Mononuclear cell (primary cell): ENCODE results near the gene GFI1. TPM values are rescaled to one million over a fixed set of nuclear protein-coding genes. Genes with fewer than 3 reads are reported as not detected.

Experiments
- H3K27me3 ChIP-seq: 2 replicates; pipeline ENCODE4 v1.6.0; 2011; ENCODE audit warnings: low read length, control low read depth; ENCODE audit not compliant: insufficient read depth
- H3K4me1 ChIP-seq: 2 replicates; pipeline ENCODE4 v1.5.1; 2011; ENCODE audit warnings: mild to moderate bottlenecking, low read length, control low read depth; ENCODE audit not compliant: insufficient read depth
- H3K4me3 ChIP-seq: 2 replicates; pipeline ENCODE4 v1.5.1; 2011; ENCODE audit warnings: mild to moderate bottlenecking, low read length, moderate library complexity
- H3K9me3 ChIP-seq: 2 replicates; pipeline ENCODE4 v1.5.1; 2011; ENCODE audit warnings: low read depth, mild to moderate bottlenecking, control low read depth, low read length
- total RNA-seq: library from RNA; depleted of rRNA; stranded (reverse); fragments of >200 nt; gene quantifications from one replicate; pipeline ENCODE4 v1.2.3, GENCODE V29; 2012

The GFI1 gene
- total RNA-seq, 1 donor, result 7.1 TPM

GRCh38 chr1:92481971-92482664 is 4.6 kb downstream of the GFI1 start:
- Histone ChIP-seq H3K4me1 (peaks cover 57% of the 10 kb centered on the region), H3K9me3 (no peaks in the 10 kb centered on the region), H3K27me3 (no peaks in the 10 kb centered on the region), H3K4me3 (peak overlapping the region; percentile 64)

DNA sequence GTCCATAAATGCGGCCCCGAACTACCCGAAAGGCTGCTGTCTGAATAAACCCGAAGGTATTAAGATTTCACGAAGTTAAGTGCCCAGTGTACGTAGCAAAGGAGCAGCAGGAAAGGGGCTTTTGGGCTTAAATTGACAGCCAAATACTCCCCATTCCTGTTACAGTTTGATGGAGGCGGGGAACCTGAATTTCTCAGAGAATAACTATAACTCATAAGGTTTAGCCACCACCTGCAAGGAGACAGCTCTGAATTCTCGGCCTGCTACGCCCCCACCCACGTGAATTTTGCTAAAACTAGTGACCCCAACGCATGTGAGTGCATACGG is 5.2 kb downstream of the GFI1 start:
- Histone ChIP-seq H3K4me1 (peaks cover 52% of the 10 kb centered on the region), H3K4me3 (no peak overlapping the region), H3K9me3 (no peaks in the 10 kb centered on the region), H3K27me3 (no peaks in the 10 kb centered on the region)

DNA sequence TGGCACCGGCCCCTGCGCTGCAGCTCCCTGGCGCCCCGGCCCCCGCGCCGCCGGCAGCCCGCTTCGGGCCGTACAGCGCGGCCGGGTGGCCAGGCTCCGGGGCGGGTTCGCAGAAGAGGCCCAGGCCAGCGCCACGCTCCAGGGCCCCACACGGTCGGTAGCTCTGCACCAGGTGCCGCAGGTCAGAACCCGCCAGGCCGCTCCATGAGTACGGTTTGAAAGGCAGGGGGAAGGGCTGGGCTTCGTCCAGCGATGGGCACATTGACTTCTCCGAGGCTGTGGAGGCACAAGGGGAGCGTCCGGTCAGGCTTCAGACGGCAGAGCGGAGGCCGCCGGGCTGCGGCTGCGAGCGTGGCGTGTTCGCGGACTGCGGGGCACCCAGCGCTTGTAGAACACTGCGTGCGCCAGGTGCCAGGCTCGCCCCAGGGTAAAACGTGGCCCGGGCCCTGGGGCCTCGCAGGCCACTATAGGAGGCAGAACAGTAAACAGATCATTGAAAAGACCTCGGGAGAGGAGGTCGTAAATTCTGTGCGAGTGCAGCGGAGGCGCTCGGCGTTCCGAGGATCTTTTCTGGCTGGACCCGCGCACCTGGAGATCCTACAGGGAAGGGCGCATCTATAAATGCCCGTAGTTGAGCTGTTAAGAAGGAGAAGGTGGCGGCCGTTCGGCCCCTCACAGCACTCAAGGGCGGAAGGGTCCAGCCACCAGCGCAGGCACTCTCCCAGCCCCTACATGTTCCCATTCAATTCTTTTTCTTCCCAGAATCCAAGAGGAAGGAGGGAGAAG is 5.7 kb downstream of the GFI1 start:
- Histone ChIP-seq H3K9me3 (no peaks in the 10 kb centered on the region), H3K4me3 (no peak overlapping the region), H3K27me3 (no peaks in the 10 kb centered on the region), H3K4me1 (peaks cover 57% of the 10 kb centered on the region)

- H3K4me1 ChIP-seq, result peaks cover 63% of the 10 kb centered on the region
- H3K27me3 ChIP-seq, result no peaks in the 10 kb centered on the region
- H3K9me3 ChIP-seq, result no peaks in the 10 kb centered on the region
- no peak overlapping the region for H3K4me3 ChIP-seq
Measured at GRCh38 chr1:92480200-92480812, 6.4 kb downstream of the GFI1 start.

- Histone ChIP-seq H3K4me3 (no peak overlapping the region), H3K9me3 (no peaks in the 10 kb centered on the region), H3K4me1 (peaks cover 64% of the 10 kb centered on the region), H3K27me3 (no peaks in the 10 kb centered on the region)
Measured at GRCh38 chr1:92479587-92479986, 7.1 kb downstream of the GFI1 start.

DNA sequence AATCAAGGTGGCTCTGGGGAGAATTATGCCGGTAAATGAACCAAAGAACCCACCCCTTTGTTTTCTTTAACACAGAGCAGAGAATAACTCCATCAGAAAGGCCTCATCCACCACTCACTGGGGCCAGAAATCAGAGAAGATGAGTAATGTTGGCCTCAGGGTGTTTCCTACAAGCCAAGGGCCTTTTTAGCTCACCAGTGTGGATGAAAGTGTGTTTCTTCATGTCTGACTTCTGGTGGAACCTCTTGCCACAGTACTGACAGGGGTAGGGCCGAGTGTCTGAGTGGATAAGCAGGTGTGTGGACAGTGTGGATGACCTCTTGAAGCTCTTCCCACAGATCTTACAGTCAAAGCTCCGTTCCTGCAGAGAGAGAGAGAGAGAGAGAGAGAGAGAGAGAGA is 8.3 kb downstream of the GFI1 start:
- H3K9me3 ChIP-seq, result no peaks in the 10 kb centered on the region
- no peaks in the 10 kb centered on the region for H3K27me3 ChIP-seq
- H3K4me3 ChIP-seq, result no peak overlapping the region
- peaks cover 54% of the 10 kb centered on the region for H3K4me1 ChIP-seq

GRCh38 chr1:92476071-92476631 is 10.6 kb downstream of the GFI1 start:
- H3K4me1 ChIP-seq, result peaks cover 35% of the 10 kb centered on the region

DNA sequence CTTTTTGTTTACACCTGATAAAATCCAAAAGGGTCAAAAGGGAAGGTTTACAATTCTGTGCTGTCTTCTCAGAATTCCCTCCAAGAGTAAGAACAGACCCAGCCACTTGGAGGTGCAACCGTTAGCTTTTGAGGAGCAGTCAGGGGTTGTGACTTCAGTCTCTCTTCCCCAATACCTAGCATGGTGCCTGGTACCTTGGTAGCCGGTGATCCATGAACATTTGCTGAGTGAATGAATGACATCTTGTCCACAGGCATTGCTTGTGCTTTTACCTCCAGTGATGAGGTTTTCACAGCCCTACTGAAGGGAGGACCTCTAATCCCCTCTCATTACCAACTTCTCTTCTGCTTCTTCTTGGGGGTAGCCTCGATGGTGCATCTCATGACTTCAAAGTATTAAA is 11.7 kb downstream of the GFI1 start:
- no peaks in the 10 kb centered on the region for H3K27me3 ChIP-seq
- no peaks in the 10 kb centered on the region for H3K9me3 ChIP-seq
- peaks cover 35% of the 10 kb centered on the region for H3K4me1 ChIP-seq
- H3K4me3 ChIP-seq, result no peak overlapping the region

More at GRCh38 chr1:92476071-92476631, 10.6 kb downstream of the GFI1 start:
- Histone ChIP-seq H3K4me3 (no peak overlapping the region), H3K27me3 (no peaks in the 10 kb centered on the region), H3K9me3 (no peaks in the 10 kb centered on the region)

GRCh38 chr1:92473781-92474495 is 12.8 kb downstream of the GFI1 start:
- Histone ChIP-seq H3K27me3 (no peaks in the 10 kb centered on the region), H3K4me3 (no peak overlapping the region), H3K4me1 (peaks cover 29% of the 10 kb centered on the region)

GRCh38 chr1:92470216-92470615 is 16.5 kb downstream of the GFI1 start:
- Histone ChIP-seq H3K4me3 (no peak overlapping the region), H3K9me3 (no peaks in the 10 kb centered on the region), H3K27me3 (no peaks in the 10 kb centered on the region), H3K4me1 (peaks cover 21% of the 10 kb centered on the region)

More at GRCh38 chr1:92473781-92474495, 12.8 kb downstream of the GFI1 start:
- no peaks in the 10 kb centered on the region for H3K9me3 ChIP-seq

GRCh38 chr1:92466683-92467352 is 19.9 kb downstream of the GFI1 start:
- peaks cover 46% of the 10 kb centered on the region for H3K4me1 ChIP-seq
- no peaks in the 10 kb centered on the region for H3K9me3 ChIP-seq
- no peaks in the 10 kb centered on the region for H3K27me3 ChIP-seq
- no peak overlapping the region for H3K4me3 ChIP-seq

DNA sequence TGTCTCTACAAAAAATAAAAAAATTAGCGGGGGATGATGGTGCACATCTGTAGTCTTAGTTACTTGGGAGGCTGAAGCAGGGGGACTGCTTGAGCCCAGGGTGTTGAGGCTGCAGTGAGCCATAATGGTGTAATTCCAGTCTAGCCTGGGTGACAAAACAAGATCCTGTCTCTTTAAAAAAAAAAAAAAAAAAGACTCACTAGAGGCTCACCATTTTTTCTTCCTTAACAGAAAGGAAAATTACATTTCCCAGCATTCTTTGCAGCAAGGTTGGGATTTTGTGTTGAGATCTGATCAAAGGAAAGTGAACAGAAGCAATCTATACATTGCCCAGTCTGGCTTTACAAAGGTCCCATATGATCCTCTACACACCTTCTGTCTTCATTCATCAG is 21.5 kb downstream of the GFI1 start:
- no peaks in the 10 kb centered on the region for H3K9me3 ChIP-seq
- H3K4me1 ChIP-seq, result peaks cover 61% of the 10 kb centered on the region
- no peaks in the 10 kb centered on the region for H3K27me3 ChIP-seq
- no peak overlapping the region for H3K4me3 ChIP-seq

GRCh38 chr1:92464588-92465255 is 22.0 kb downstream of the GFI1 start:
- Histone ChIP-seq H3K27me3 (no peaks in the 10 kb centered on the region), H3K9me3 (no peaks in the 10 kb centered on the region), H3K4me1 (peaks cover 67% of the 10 kb centered on the region), H3K4me3 (no peak overlapping the region)
